Measurements from ENCODE around the gene DPM3.
"Not testable (repeated sequence)": the region's sequence is repeated elsewhere in the genome, so short reads cannot be mapped to it uniquely, and the experiment has no call there.

DPM3 gene

GRCh38 chr1:155175281-155175926 is 35.1 kb upstream of the DPM3 start:
- DNase-seq: no peak

- DNase-seq: peak in 3 of 5 experiments; percentile 34 to 82 (median 45)
These were observed 34.3 kb upstream of the DPM3 start for GRCh38 chr1:155174324-155175280.

GRCh38 chr1:155173478-155174323 is 33.4 kb upstream of the DPM3 start, which contains the start of gene TRIM46:
TRIM46 (plus strand) TSS chr1:155173849; CDS start chr1:155173967, 118 bp downstream.
- DNase-seq: peak in 4 of 5 experiments; percentile 45 to 82 (median 57)

- DNase-seq: peak; percentile 85 to 96 (median 90)
These were observed 32.6 kb upstream of the DPM3 start, which contains the start of gene KRTCAP2 for GRCh38 chr1:155172732-155173477. KRTCAP2 (minus strand) TSS chr1:155173304; CDS start chr1:155173224, 80 bp downstream.

- DNase-seq: peak in 1 of 5 experiments; percentile 68
These were observed 31.8 kb upstream of the DPM3 start for GRCh38 chr1:155171836-155172731.

- DNase-seq: no peak
These were observed 30.5 kb upstream of the DPM3 start for GRCh38 chr1:155170806-155171205.

GRCh38 chr1:155170101-155170785 is 29.9 kb upstream of the DPM3 start:
- DNase-seq: no peak

GRCh38 chr1:155169541-155169940 is 29.2 kb upstream of the DPM3 start:
- DNase-seq: no peak

- no peak for DNase-seq
These were observed 28.3 kb upstream of the DPM3 start for GRCh38 chr1:155168456-155169210.

GRCh38 chr1:155168105-155168445 is 27.7 kb upstream of the DPM3 start:
- not testable (repeated sequence) for DNase-seq

GRCh38 chr1:155167166-155168104 is 27.1 kb upstream of the DPM3 start:
- DNase-seq: peak; percentile 66 to 81 (median 78)

- no peak for DNase-seq
These were observed 26.3 kb upstream of the DPM3 start for GRCh38 chr1:155166471-155167165.

- DNase-seq: no peak
These were observed 25.7 kb upstream of the DPM3 start for GRCh38 chr1:155166051-155166470.

- DNase-seq: not testable (repeated sequence)
These were observed 24.3 kb upstream of the DPM3 start for GRCh38 chr1:155164625-155165024.

GRCh38 chr1:155163785-155164184 is 23.5 kb upstream of the DPM3 start:
- not testable (repeated sequence) for DNase-seq

GRCh38 chr1:155162631-155163030 is 22.3 kb upstream of the DPM3 start:
- DNase-seq: not testable (repeated sequence)

GRCh38 chr1:155160128-155160527 is 19.8 kb upstream of the DPM3 start:
- no peak for DNase-seq
